COLO829 (cell line): ENCODE measurements around the gene DLX2.
A peak's percentile ranks its signal among the peaks of the same experiment; 100 is the strongest.

Experiments
- DNase-seq: peaks from one replicate; pipeline ENCODE4 v3.0.0; 2012; ENCODE audit warnings: low spot score

Gene DLX2

GRCh38 chr2:172094294-172095145, 8.2 kb downstream of the DLX2 start:
- peak; percentile 24 for DNase-seq

DNA sequence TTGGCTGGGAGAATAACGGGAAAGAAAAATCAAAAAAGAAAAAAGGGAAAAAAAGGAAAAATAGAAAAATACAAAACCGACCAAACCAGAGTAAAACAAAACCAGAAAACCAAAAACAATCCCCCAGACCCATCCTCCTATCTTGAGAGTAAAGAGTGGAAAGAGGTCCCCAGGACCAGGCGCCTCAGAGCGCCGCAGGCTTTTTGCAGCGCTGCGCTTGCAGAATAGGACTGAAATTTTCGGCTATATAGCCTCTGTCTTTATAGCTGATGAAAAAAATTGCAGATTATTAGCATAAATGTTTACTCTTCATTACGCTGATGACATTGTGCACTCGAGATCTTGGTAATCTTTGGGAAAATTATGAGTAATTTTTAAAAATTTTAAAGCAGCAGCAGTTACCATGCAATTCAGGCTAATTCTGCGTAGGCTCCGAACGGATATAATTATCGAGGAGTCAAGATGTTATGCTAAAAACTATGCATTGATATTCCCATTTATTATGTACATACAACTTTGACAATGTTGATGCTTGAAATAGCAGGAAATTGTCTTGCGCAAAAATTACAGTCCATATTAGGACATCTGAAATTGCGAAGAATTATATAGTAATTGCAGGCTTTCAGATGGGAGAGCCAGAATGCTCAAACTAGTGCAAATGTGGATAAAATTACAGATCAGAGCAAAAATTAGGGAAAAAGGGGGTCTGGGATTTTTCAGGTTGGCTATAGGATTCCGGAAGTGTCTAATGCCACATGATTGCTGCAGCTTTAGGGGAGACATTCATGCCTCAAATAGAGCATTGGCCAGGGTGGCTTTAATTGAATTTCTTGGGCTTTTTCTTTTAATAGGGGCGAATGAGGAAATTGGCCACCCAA, 9.0 kb downstream of the DLX2 start:
- DNase-seq: no peak

DNA sequence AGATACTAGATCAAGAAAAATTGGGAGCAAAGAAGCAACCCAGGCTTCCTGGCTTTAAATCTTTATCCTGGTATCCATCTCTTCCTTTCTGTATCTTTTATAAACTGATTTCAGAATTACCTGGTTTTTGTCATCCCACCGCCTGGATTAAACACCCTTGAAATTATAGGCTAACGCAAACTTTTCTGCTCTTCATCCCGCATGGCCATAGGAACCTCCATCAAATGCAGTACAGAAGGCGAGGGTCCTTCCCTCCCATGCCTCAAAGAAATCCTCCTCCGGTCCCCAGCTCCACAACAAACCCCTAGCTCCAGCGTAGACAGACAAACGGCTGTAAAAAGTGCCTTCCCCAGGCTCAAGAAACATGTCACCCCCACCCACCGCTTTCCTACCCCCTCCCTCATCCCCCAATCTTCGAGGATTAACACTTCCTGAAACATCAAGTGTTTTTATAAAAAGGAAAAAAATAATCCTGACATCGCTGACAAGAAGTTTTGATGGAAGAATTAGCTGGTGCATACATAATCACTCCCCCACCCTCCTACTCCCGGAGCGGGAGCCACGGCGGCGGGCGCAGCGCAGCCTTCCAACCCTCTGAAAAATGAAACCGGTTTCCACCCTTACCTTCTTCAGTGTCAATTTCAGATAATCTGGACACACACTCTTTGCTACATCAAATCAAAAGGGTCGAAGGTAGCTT, 9.8 kb downstream of the DLX2 start:
- no peak for DNase-seq

- DNase-seq: no peak
Observed at GRCh38 chr2:172091761-172092566, 10.7 kb downstream of the DLX2 start.

DNA sequence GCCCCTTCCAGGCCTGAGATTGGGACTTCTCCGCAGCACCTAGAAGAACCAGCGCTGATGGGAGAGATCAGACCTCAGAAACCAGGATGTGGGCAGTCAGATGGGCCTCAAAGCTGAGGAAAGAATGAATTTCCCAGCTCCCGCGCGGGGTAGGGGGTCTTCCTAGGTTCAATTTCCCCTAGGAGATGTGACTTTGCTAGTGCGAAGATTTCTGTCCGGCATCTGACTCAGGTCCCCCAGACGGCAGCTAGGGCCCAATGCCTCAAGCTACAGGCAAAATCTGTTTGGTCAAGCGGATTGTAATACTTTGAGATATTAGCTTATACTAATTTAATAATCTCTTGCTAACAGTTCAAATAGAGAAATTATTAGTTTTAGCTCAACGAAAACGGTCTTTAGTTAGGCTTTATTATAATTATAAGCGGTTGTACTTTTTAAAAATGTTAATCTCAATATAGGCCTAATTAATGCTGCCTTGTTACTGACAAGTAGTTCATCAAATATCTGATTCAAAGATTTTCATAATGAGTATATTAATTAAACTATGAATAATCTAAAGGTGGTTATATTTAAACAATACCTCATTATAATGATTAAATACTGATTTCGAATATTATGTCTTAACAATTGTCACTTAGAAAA, 11.6 kb downstream of the DLX2 start:
- no peak for DNase-seq

- DNase-seq: no peak
Observed at GRCh38 chr2:172090044-172090961, 12.4 kb downstream of the DLX2 start.

- DNase-seq: no peak
Observed at GRCh38 chr2:172089633-172090032, 13.1 kb downstream of the DLX2 start.

- DNase-seq: no peak
Observed at GRCh38 chr2:172089005-172089504, 13.6 kb downstream of the DLX2 start.

DNA sequence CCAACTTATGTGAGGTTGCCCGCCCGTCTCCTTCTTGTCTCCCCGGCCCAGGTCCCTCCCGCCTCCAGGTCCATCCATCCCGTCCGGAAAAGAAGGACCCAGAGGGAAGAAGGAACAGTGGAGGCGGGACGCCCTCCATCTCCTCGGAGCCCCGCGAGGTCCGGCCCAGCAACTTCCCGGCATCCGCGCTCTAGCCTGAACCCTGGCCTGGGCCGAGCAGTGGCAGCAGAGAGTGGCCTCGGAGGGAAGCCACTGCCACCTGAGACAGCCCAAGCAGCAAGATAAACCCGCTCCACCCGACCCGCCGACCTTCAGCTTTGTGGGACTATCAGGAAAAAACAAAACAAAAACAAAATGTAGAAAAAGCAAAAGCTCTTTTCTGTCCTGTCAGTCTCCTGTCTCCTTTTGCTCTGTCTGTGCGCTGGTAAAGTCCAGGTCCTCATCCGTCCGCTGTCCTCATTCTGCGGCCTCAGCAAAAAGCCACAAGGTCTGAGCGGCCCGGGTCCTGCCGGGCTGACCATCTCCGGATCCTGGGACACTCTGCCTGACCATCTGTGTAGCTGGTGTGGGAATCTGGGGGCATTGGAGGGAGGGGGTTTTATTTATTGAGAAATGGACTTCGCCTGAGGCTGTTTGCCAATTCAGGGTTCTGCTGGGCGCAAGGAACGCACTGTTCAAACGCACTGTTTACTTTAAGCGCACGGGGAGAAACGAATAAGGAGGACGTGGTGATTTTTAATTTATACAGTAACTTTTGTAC, 14.3 kb downstream of the DLX2 start:
- DNase-seq: no peak

DNA sequence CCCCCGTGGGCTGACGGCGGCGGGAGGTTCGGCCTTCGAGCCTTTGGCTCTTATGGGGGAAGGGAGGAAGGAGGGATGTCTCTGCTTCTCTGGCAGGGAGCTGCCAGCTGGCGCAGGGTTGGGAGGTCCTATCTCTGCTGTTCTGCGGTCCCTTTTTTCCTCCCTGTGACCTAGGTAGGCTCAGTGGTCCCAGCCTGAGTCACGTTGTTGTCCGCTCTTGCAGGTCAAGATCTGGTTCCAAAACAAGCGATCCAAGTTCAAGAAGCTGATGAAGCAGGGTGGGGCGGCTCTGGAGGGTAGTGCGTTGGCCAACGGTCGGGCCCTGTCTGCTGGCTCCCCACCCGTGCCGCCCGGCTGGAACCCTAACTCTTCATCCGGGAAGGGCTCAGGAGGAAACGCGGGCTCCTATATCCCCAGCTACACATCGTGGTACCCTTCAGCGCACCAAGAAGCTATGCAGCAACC, 14.9 kb downstream of the DLX2 start:
- DNase-seq: no peak

- DNase-seq: no peak
Observed at GRCh38 chr2:172087207-172087779, 15.4 kb downstream of the DLX2 start.

DNA sequence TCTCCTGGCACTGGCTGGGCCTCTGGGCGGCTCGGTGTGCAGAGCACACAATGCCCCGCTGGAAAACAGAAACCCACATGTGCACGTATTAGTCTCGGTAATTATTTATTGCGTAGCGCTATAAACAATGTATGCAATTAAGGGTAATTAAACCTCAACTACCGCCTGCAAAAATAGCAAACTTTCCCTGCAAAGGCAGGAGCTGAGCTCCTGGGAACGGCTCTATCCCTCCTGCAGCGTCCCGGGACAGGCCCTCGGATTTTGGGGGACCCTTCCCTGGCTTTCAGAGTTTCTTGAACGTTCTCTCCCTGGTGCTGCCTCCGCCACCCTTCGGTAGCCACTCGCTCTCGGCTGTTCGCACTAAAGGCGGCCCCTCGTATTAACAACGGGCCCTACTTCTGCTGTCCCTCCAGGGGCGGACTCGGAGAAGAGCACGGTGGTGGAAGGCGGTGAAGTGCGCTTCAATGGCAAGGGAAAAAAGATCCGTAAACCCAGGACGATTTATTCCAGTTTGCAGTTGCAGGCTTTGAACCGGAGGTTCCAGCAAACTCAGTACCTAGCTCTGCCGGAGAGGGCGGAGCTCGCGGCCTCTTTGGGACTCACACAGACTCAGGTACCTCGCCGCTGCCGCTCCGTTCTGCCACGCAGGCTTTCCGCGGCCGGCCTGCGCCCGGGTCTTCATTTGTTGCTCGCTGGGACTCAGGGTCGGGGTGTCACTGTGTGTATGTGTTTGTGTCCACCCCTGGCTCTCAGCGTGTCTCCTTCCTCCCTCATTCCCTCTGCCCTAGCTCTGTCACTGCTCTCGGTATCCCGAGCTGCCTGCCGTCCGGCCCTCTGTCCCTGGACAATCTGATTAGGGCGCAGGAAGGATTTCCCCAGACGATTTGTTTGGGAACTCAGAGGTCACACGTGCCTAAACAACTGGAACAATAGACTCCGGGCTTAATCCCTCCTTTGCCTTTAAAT, 16.2 kb downstream of the DLX2 start:
- DNase-seq: no peak

DNA sequence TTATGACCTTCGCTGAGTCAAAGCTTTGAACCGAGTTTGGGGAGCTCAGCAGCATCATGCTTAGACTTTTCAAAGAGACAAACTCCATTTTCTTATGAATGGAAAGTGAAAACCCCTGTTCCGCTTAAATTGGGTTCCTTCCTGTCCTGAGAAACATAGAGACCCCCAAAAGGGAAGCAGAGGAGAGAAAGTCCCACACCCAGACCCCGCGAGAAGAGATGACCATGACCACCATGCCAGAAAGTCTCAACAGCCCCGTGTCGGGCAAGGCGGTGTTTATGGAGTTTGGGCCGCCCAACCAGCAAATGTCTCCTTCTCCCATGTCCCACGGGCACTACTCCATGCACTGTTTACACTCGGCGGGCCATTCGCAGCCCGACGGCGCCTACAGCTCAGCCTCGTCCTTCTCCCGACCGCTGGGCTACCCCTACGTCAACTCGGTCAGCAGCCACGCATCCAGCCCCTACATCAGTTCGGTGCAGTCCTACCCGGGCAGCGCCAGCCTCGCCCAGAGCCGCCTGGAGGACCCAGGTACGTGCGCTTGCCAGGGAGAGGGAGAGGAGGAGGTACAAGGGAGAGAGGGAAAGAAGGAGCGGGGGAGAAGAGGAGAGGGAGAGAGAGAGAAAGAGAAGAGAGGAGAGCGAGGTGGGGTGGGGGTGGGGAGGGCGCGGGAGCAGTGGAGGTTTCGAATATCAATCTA, 17.1 kb downstream of the DLX2 start, which contains the start of gene DLX1:
DLX1 (plus strand) TSS at position 48 of the 700 bp plus-strand sequence; CDS start at position 219, 171 bp downstream.
- DNase-seq: no peak

- DNase-seq: peak; percentile 89
Observed at GRCh38 chr2:172084645-172085459, 17.8 kb downstream of the DLX2 start.

- DNase-seq: no peak
Observed at GRCh38 chr2:172084395-172084644, 18.4 kb downstream of the DLX2 start.
